ENCODE data around the gene ZMIZ1. TPM values are rescaled to one million over a fixed set of nuclear protein-coding genes. Genes with fewer than 3 reads are reported as not detected.

Gene ZMIZ1
- 11.0 and 26.4 TPM in 2 replicates for total RNA-seq

- peak; percentile 84 to 94 for DNase-seq (ENCODE audit: low read depth in 2 of 2)
Measured at GRCh38 chr10:79068562-79069324, at the start of gene ZMIZ1. TSS of gene ZMIZ1 (plus strand) at chr10:79068966. CDS start at chr10:79201633, 132,667 bp downstream.

- no peak for DNase-seq (ENCODE audit: low read depth in 2 of 2)
Measured at GRCh38 chr10:79019441-79020014, 49.2 kb upstream of the ZMIZ1 start.

- DNase-seq (ENCODE audit: low read depth in 2 of 2): no peak
Measured at GRCh38 chr10:79020015-79020491, 48.7 kb upstream of the ZMIZ1 start.

GRCh38 chr10:79020605-79021004 is 48.2 kb upstream of the ZMIZ1 start:
- no peak for DNase-seq (ENCODE audit: low read depth in 2 of 2)

- DNase-seq (ENCODE audit: low read depth in 2 of 2): no peak
Measured at GRCh38 chr10:79021331-79021907, 47.3 kb upstream of the ZMIZ1 start.

GRCh38 chr10:79021948-79022499 is 46.7 kb upstream of the ZMIZ1 start:
- no peak for DNase-seq (ENCODE audit: low read depth in 2 of 2)

GRCh38 chr10:79022565-79023230 is 46.1 kb upstream of the ZMIZ1 start:
- DNase-seq (ENCODE audit: low read depth in 2 of 2): peak in 1 of 2 donors; percentile 83

- DNase-seq (ENCODE audit: low read depth in 2 of 2): no peak
Measured at GRCh38 chr10:79023240-79024162, 45.3 kb upstream of the ZMIZ1 start.

GRCh38 chr10:79024296-79024695 is 44.5 kb upstream of the ZMIZ1 start:
- DNase-seq (ENCODE audit: low read depth in 2 of 2): no peak

- DNase-seq (ENCODE audit: low read depth in 2 of 2): no peak
Measured at GRCh38 chr10:79024720-79025198, 44.0 kb upstream of the ZMIZ1 start.

GRCh38 chr10:79025199-79025832 is 43.5 kb upstream of the ZMIZ1 start:
- DNase-seq (ENCODE audit: low read depth in 2 of 2): no peak

- no peak for DNase-seq (ENCODE audit: low read depth in 2 of 2)
Measured at GRCh38 chr10:79026341-79026761, 42.4 kb upstream of the ZMIZ1 start.

- no peak for DNase-seq (ENCODE audit: low read depth in 2 of 2)
Measured at GRCh38 chr10:79026806-79027146, 42.0 kb upstream of the ZMIZ1 start.

GRCh38 chr10:79027147-79028055 is 41.4 kb upstream of the ZMIZ1 start:
- DNase-seq (ENCODE audit: low read depth in 2 of 2): no peak

GRCh38 chr10:79028056-79028430 is 40.7 kb upstream of the ZMIZ1 start:
- no peak for DNase-seq (ENCODE audit: low read depth in 2 of 2)

- DNase-seq (ENCODE audit: low read depth in 2 of 2): no peak
Measured at GRCh38 chr10:79028451-79029010, 40.2 kb upstream of the ZMIZ1 start.

GRCh38 chr10:79029478-79030390 is 39.0 kb upstream of the ZMIZ1 start:
- DNase-seq (ENCODE audit: low read depth in 2 of 2): no peak

- no peak for DNase-seq (ENCODE audit: low read depth in 2 of 2)
Measured at GRCh38 chr10:79030705-79031104, 38.1 kb upstream of the ZMIZ1 start.

Measured in dermis microvascular lymphatic vessel endothelial cell (primary cell).